C4-2B (cell line): ENCODE data around the gene ELMO1.

Experiments used
- CTCF ChIP-seq: fragments of 450-650 bp; conservative IDR thresholded peaks from 2 replicates; pipeline ENCODE4 v1.5.1; 2017; ENCODE audit warnings: mild to moderate bottlenecking
- ZFX ChIP-seq: fragments of 450-650 bp; IDR thresholded peaks from 2 replicates; pipeline ENCODE4 v1.6.1; 2017

- no peak for TF ChIP-seq CTCF
- TF ChIP-seq ZFX = no peak
These were observed 365.2 kb downstream of the ELMO1 start for GRCh38 chr7:37083311-37084096.
